ENCODE data around the gene C20orf204. TPM values are rescaled to one million over a fixed set of nuclear protein-coding genes. Genes with fewer than 3 reads are reported as not detected.

Gene C20orf204
- total and polyA plus RNA-seq, 2 of the 8 experiments (the other 6 are each of a cell fraction or from before 2014, with no cell fraction given): 0.39 to 0.52 TPM

DNA sequence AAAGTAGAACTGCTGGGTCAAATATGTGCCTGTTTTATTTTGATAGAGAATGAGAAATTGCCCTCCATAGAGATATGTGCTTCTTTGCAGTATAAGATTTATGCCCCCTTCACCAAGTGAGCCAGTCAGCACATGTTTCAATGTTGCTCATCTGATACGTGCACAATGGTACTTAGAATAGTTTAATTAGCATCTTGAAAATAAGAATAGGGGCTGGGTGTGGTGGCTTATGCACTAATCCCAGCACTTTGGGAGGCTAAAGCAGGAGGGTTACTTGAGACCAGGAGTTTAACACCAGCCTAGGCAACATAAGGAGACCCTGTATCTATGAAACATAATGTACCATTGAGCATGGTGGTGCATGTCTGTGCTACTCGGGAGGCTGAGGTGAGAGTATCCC is 20.3 kb upstream of the C20orf204 start:
- Histone ChIP-seq H3K4me2 (ENCODE audit: insufficient read depth in 1 of 2, low read depth in 2 of 2, low read length in 2 of 2) (no peak overlapping the region), H3K14ac (ENCODE audit: insufficient read length) (no peak overlapping the region), H3K79me2 (ENCODE audit: control insufficient read depth in 1 of 2, insufficient read depth in 2 of 2, low read length in 2 of 2) (no peaks in the 10 kb centered on the region), H2BK5ac (ENCODE audit: low read depth, low read length) (no peak overlapping the region), H4K20me1 (replicated peaks in 1 of 2; ENCODE audit: control insufficient read depth in 1 of 2, insufficient read depth in 2 of 2, low read length in 2 of 2) (peaks cover 0 to 7% of the 10 kb centered on the region in 2 experiments), H3K9ac (replicated peaks in 1 of 4; ENCODE audit: extremely low read depth in 1 of 4, low read depth in 3 of 4, low read length in 3 of 4) (no peak overlapping the region), H3K4me3 (ENCODE audit: extremely low read depth in 1 of 4, insufficient read depth in 2 of 4, low read depth in 3 of 4, low read length in 4 of 4) (no peak overlapping the region), H4K5ac (ENCODE audit: insufficient read length, low read depth, low read length) (no peak overlapping the region), H4K91ac (replicated peaks; ENCODE audit: insufficient read length, low read length) (no peak overlapping the region), H3K4me1 (replicated peaks in 1 of 4; ENCODE audit: control insufficient read depth in 3 of 4, insufficient read depth in 4 of 4, low read length in 3 of 4) (no peaks in the 10 kb centered on the region), H2AK5ac (ENCODE audit: low read depth, low read length) (no peak overlapping the region), H3K36me3 (ENCODE audit: control insufficient read depth in 2 of 4, insufficient read depth in 4 of 4, low read length in 3 of 4) (peaks cover 17 to 49% (median 33%) of the 10 kb centered on the region in 4 experiments), H3K27me3 (replicated peaks in 1 of 4; ENCODE audit: control insufficient read depth in 3 of 4, extremely low read depth in 1 of 4, insufficient read depth in 3 of 4, low read length in 3 of 4) (no peaks in the 10 kb centered on the region), H4K8ac (ENCODE audit: extremely low read depth, insufficient read depth, low read length) (no peak overlapping the region), H3K27ac (ENCODE audit: low read depth, low read length) (no peak overlapping the region), H3K56ac (replicated peaks; ENCODE audit: insufficient read length, low read depth, low read length) (no peak overlapping the region), H2AFZ (ENCODE audit: low read length) (no peak overlapping the region), H3K18ac (ENCODE audit: extremely low read depth, low read length) (no peak overlapping the region), H2BK12ac (ENCODE audit: low read depth, low read length) (no peak overlapping the region), H3K23ac (ENCODE audit: insufficient read length) (no peak overlapping the region), H3K4ac (replicated peaks; ENCODE audit: insufficient read length, low read depth, low read length) (no peak overlapping the region), H3K23me2 (ENCODE audit: low read depth, low read length) (no peaks in the 10 kb centered on the region), H2BK20ac (ENCODE audit: low read length) (no peak overlapping the region), H3K79me1 (ENCODE audit: low read depth, low read length) (peaks cover 6% of the 10 kb centered on the region; the same call in 1 of the 2 replicates), H2BK120ac (replicated peaks; ENCODE audit: low read depth, low read length) (no peak overlapping the region), H3K9me3 (ENCODE audit: insufficient read depth in 2 of 2, low read depth in 1 of 2, low read length in 1 of 2) (no peaks in the 10 kb centered on the region), H2BK15ac (ENCODE audit: low read length) (no peak overlapping the region)
- ChIA-PET POLR2A (ENCODE audit: partially characterized antibody) (no interaction called here), CTCF (ENCODE audit: partially characterized antibody) (interaction anchor here (0.7 kb wide), 1 partner anchor 271 kb away, joined by 3 read pairs; no protein-coding TSS in a partner anchor)
- no peak for FAIRE-seq
- 97% methylated on average over 2 of the region's 2 CpGs; no CpG with 5 or more reads in 1 of the 2 experiments for WGBS, 2 experiments (ENCODE audit: extremely low coverage in 1 of 2, insufficient coverage in 1 of 2, insufficient read length in 1 of 2, insufficient replicate concordance in 2 of 2, low coverage in 1 of 2, low lambda C conversion rate in 2 of 2, missing lambda C conversion rate in 1 of 2)
- DNase-seq (ENCODE audit: low read depth in 1 of 2, low spot score in 2 of 2): no peak
- no peak for TF ChIP-seq KDM1A (IDR thresholded peaks at IDR 0.05; ENCODE audit: borderline replicate concordance, low read length)
- no peak for TF ChIP-seq EZH2 (IDR thresholded peaks at IDR 0.05; ENCODE audit: low read depth, low read length, severe bottlenecking)
- no peak for TF ChIP-seq SIN3A (conservative IDR thresholded peaks at IDR 0.05 in 1 of 2, IDR thresholded peaks at IDR 0.05 in 1 of 2; ENCODE audit: low read depth in 1 of 2, low read length in 2 of 2)
- TF ChIP-seq, protein P1, sequence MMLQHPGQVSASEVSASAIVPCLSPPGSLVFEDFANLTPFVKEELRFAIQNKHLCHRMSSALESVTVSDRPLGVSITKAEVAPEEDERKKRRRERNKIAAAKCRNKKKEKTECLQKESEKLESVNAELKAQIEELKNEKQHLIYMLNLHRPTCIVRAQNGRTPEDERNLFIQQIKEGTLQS (IDR thresholded peaks at IDR 0.05; ENCODE audit: insufficient read depth, low read depth, low read length): no peak
- no peak for TF ChIP-seq POLR2AphosphoS5 (IDR thresholded peaks at IDR 0.05; ENCODE audit: low read depth, low read length)
- TF ChIP-seq, protein P2, sequence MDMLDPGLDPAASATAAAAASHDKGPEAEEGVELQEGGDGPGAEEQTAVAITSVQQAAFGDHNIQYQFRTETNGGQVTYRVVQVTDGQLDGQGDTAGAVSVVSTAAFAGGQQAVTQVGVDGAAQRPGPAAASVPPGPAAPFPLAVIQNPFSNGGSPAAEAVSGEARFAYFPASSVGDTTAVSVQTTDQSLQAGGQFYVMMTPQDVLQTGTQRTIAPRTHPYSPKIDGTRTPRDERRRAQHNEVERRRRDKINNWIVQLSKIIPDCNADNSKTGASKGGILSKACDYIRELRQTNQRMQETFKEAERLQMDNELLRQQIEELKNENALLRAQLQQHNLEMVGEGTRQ (IDR thresholded peaks at IDR 0.05; ENCODE audit: low read length): no peak
- TF ChIP-seq POU5F1 (IDR thresholded peaks at IDR 0.05; ENCODE audit: low read depth, low read length): no peak
- no peak for TF ChIP-seq CREB1 (IDR thresholded peaks at IDR 0.05)
- TF ChIP-seq GABPA (IDR thresholded peaks at IDR 0.05; ENCODE audit: borderline replicate concordance, insufficient read depth, low read length): no peak
- no peak for TF ChIP-seq ZNF274 (IDR thresholded peaks at IDR 0.05; ENCODE audit: borderline replicate concordance, extremely low read depth, low read length)
- TF ChIP-seq NANOG (IDR thresholded peaks at IDR 0.05; ENCODE audit: insufficient read depth, low read depth, low read length, poor library complexity, severe bottlenecking): no peak
- no peak for TF ChIP-seq JUN (IDR thresholded peaks at IDR 0.05; ENCODE audit: low read depth, low read length)
- no peak for TF ChIP-seq KDM5A (IDR thresholded peaks at IDR 0.05; ENCODE audit: low read length)
